ENCODE measurements around the gene TCF25. TPM values are rescaled to one million over a fixed set of nuclear protein-coding genes. Genes with fewer than 3 reads are reported as not detected.

Gene TCF25
- polyA plus RNA-seq, 1 experiment, result 156 TPM

DNA sequence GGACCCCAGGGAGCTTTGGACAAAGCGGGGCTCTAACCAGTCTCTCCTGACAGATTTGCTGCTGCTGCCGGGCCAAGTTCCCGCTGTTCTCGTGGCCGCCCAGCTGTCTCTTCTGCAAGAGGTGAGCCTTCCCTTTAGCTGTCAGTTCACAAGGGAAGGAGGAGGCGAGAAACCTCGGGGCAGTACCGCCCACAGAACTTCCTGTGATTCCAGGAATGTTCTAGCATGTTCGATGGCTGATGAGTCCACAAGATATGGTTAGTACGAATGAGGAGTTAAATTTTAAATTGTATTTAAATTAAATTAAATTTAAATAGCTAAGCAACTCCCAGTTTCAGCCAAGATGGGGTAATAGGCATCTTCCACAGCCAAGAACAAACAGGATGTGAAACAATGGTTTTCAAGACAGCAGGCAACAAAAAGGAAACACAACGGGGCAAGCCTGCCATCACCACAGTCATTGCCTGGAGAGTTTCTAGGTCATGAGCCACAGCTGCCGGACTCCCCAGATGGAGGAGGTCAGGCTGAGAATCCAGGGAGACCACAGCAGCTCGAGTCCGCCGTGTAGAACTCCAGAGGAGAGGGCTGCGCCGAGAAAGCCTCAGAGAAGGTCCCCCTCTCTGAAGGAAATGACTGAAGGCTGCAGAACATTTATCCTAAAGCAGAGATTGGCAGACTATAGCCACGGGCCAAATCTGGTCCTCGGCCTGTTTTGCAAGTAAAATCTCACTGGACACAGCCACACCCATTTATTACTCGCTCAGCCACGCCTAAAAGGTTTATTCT lies 9.5 kb upstream of the TCF25 start:
- CTCF ChIA-PET, result interaction anchor here (0.5 to 5.0 kb wide), 3 partner anchors 159 to 165 kb away, joined by 3 to 36 read pairs (median 3); no protein-coding TSS in a partner anchor
- H3K27me3 ChIP-seq (ENCODE audit: control insufficient read depth, insufficient read depth, low read length), result no peaks in the 10 kb centered on the region
- H3K27ac ChIP-seq (ENCODE audit: low read depth, low read length), result no peak overlapping the region
- POLR2A ChIA-PET, result interaction anchor here (0.6 to 1.6 kb wide), 2 partner anchors 9 to 78 kb away, joined by 8 to 16 read pairs; partner anchors contain the start of gene TCF25
- TF ChIP-seq, protein P1, sequence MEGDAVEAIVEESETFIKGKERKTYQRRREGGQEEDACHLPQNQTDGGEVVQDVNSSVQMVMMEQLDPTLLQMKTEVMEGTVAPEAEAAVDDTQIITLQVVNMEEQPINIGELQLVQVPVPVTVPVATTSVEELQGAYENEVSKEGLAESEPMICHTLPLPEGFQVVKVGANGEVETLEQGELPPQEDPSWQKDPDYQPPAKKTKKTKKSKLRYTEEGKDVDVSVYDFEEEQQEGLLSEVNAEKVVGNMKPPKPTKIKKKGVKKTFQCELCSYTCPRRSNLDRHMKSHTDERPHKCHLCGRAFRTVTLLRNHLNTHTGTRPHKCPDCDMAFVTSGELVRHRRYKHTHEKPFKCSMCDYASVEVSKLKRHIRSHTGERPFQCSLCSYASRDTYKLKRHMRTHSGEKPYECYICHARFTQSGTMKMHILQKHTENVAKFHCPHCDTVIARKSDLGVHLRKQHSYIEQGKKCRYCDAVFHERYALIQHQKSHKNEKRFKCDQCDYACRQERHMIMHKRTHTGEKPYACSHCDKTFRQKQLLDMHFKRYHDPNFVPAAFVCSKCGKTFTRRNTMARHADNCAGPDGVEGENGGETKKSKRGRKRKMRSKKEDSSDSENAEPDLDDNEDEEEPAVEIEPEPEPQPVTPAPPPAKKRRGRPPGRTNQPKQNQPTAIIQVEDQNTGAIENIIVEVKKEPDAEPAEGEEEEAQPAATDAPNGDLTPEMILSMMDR (IDR thresholded peaks at IDR 0.05; ENCODE audit: low read depth, low read length), result no peak
- no peak for DNase-seq (ENCODE audit: low read depth, low spot score)
- no peak overlapping the region for H3K4me3 ChIP-seq (ENCODE audit: low read depth, low read length)
- H3K9me3 ChIP-seq (ENCODE audit: control insufficient read depth, insufficient read depth, low read length), result peaks cover 12% of the 10 kb centered on the region

DNA sequence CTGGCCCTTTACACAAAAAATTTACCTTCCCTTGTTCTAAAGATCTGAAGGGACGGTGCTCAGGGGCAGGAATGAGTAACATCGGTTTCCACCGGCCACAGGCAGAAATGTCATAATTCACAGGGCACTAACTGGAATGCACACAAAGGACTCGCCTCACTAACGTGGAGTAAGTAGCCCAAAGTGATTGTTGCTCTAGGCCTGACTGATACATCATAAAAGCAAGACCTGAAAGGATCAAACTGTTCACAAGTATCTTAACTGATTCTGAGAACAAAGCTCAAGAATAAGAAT lies 8.9 kb upstream of the TCF25 start:
- Histone ChIP-seq H3K27ac (ENCODE audit: low read depth, low read length) (no peak overlapping the region), H3K9me3 (ENCODE audit: control insufficient read depth, insufficient read depth, low read length) (peaks cover 12% of the 10 kb centered on the region), H3K27me3 (ENCODE audit: control insufficient read depth, insufficient read depth, low read length) (no peaks in the 10 kb centered on the region), H3K4me3 (ENCODE audit: low read depth, low read length) (no peak overlapping the region)
- ChIA-PET POLR2A (interaction anchor here (1.6 kb wide), 1 partner anchor 9 kb away, joined by 16 read pairs; the partner anchor contains the start of gene TCF25), CTCF (interaction anchor here (1.2 to 5.0 kb wide), 2 partner anchors 160 to 165 kb away, joined by 3 to 36 read pairs; no protein-coding TSS in a partner anchor)
- no peak for DNase-seq (ENCODE audit: low read depth, low spot score)
- TF ChIP-seq, protein P1 (IDR thresholded peaks at IDR 0.05; ENCODE audit: low read depth, low read length), result no peak

DNA sequence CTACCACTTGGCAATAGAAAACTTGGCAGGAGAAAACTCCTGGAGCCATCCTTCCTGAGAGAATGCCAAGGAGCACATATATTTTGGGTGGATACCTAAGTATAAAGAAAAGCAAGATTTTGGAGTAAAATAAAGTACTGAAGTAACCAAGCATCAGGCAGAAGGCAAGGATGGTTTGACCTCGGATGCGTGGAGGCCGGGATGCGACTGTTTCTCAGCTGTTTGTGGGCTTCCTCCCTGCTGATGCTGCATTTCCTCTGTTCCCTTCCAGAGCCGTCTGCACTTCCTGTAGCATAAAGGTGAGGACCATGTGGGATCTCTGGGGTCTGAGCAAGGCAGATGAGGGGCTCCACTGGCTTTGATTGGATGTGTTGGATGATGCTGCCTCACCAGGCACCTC lies 5.5 kb upstream of the TCF25 start:
- Histone ChIP-seq H3K27ac (ENCODE audit: low read depth, low read length) (no peak overlapping the region), H3K4me3 (ENCODE audit: low read depth, low read length) (no peak overlapping the region), H3K27me3 (ENCODE audit: control insufficient read depth, insufficient read depth, low read length) (no peaks in the 10 kb centered on the region), H3K9me3 (ENCODE audit: control insufficient read depth, insufficient read depth, low read length) (peaks cover 12% of the 10 kb centered on the region)
- DNase-seq (ENCODE audit: low read depth, low spot score), result no peak
- CTCF ChIA-PET, result no interaction called here
- TF ChIP-seq, protein P1 (IDR thresholded peaks at IDR 0.05; ENCODE audit: low read depth, low read length), result no peak
- POLR2A ChIA-PET, result interaction anchor here (0.6 kb wide), 1 partner anchor 338 kb away, joined by 3 read pairs; no protein-coding TSS in a partner anchor

DNA sequence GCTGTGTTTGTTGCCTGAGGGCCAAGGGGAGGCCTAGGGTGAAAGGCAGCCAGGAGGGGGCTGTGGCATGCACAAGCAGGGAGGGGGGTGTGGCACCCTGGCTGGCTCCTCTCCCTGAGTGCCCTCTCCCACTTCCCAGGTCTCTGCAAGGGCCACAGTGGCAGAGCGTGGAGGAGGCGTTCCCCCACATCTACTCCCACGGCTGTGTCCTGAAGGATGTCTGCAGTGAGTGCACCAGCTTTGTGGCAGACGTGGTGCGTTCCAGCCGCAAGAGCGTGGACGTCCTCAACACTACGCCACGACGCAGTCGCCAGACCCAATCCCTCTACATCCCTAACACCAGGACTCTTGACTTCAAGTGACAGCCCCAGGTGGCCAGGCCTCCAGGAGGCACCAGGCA lies 3.5 kb upstream of the TCF25 start:
- TF ChIP-seq, protein P1 (IDR thresholded peaks at IDR 0.05; ENCODE audit: low read depth, low read length), result no peak
- Histone ChIP-seq H3K4me3 (ENCODE audit: low read depth, low read length) (no peak overlapping the region), H3K27ac (ENCODE audit: low read depth, low read length) (no peak overlapping the region), H3K27me3 (ENCODE audit: control insufficient read depth, insufficient read depth, low read length) (no peaks in the 10 kb centered on the region), H3K9me3 (ENCODE audit: control insufficient read depth, insufficient read depth, low read length) (peaks cover 12% of the 10 kb centered on the region)
- POLR2A ChIA-PET, result no interaction called here
- CTCF ChIA-PET, result interaction anchor here (1.0 kb wide), 1 partner anchor 9 kb away, joined by 3 read pairs; no protein-coding TSS in a partner anchor
- DNase-seq (ENCODE audit: low read depth, low spot score), result no peak

DNA sequence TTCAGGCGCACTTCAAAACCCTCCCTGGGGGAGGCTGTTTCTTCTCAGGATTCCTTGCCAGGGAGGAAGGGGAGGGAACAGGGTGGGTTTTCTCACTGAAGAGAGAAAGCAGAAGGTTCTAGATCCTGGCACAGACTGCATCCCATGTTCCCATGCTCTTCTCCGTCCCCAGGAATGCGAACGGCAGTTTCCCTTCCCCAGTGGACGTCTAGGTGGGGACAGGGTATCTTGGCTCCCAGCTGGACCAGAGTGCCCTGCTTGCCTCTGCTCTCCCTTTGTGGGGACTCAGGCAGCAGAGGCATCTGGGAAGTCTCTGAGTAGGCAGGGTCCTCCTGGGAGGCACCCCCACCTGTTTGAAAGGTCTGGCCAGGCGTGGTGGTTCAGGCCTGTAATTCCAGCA lies 3.0 kb upstream of the TCF25 start:
- Histone ChIP-seq H3K27ac (ENCODE audit: low read depth, low read length) (no peak overlapping the region), H3K4me3 (ENCODE audit: low read depth, low read length) (no peak overlapping the region), H3K27me3 (ENCODE audit: control insufficient read depth, insufficient read depth, low read length) (no peaks in the 10 kb centered on the region), H3K9me3 (ENCODE audit: control insufficient read depth, insufficient read depth, low read length) (peaks cover 12% of the 10 kb centered on the region)
- TF ChIP-seq, protein P1 (IDR thresholded peaks at IDR 0.05; ENCODE audit: low read depth, low read length), result no peak
- CTCF ChIA-PET, result interaction anchor here (1.0 kb wide), 1 partner anchor 10 kb away, joined by 3 read pairs; no protein-coding TSS in a partner anchor
- no peak for DNase-seq (ENCODE audit: low read depth, low spot score)
- POLR2A ChIA-PET, result interaction anchor here (0.6 kb wide), 1 partner anchor 10 kb away, joined by 3 read pairs; no protein-coding TSS in a partner anchor
